ENCODE measurements around the gene AS3MT.

- TF ChIP-seq, protein P1, sequence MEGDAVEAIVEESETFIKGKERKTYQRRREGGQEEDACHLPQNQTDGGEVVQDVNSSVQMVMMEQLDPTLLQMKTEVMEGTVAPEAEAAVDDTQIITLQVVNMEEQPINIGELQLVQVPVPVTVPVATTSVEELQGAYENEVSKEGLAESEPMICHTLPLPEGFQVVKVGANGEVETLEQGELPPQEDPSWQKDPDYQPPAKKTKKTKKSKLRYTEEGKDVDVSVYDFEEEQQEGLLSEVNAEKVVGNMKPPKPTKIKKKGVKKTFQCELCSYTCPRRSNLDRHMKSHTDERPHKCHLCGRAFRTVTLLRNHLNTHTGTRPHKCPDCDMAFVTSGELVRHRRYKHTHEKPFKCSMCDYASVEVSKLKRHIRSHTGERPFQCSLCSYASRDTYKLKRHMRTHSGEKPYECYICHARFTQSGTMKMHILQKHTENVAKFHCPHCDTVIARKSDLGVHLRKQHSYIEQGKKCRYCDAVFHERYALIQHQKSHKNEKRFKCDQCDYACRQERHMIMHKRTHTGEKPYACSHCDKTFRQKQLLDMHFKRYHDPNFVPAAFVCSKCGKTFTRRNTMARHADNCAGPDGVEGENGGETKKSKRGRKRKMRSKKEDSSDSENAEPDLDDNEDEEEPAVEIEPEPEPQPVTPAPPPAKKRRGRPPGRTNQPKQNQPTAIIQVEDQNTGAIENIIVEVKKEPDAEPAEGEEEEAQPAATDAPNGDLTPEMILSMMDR (IDR thresholded peaks at IDR 0.05): no peak
- no peak for TF ChIP-seq POLR2A (IDR thresholded peaks at IDR 0.05)
Observed at GRCh38 chr10:102923601-102924000, 54.3 kb downstream of the AS3MT start.
